GM19193 (cell line): ENCODE results near the gene LRRC37A3.

ENCODE experiments used
- POLR2A ChIP-seq: IDR thresholded peaks from 4 replicates; pipeline ENCODE4 v1.6.1; 2011; ENCODE audit not compliant: insufficient read depth, insufficient read length; ENCODE audit errors: extremely low read depth

Gene LRRC37A3

GRCh38 chr17:64919289-64920025 lies at the start of gene LRRC37A3:
LRRC37A3 (minus strand) TSS chr17:64919478; CDS start chr17:64897257, 22,221 bp downstream.
- TF ChIP-seq POLR2A = peak; percentile 55

GRCh38 chr17:64965873-64966287 lies 46.6 kb upstream of the LRRC37A3 start:
- peak; percentile 36 for TF ChIP-seq POLR2A

- no peak for TF ChIP-seq POLR2A
These were observed 45.5 kb upstream of the LRRC37A3 start for GRCh38 chr17:64964796-64965195.

- no peak for TF ChIP-seq POLR2A
These were observed 32.6 kb upstream of the LRRC37A3 start for GRCh38 chr17:64951877-64952276.

- TF ChIP-seq POLR2A = no peak
These were observed 31.6 kb upstream of the LRRC37A3 start for GRCh38 chr17:64950871-64951270.

GRCh38 chr17:64947152-64947551 lies 27.9 kb upstream of the LRRC37A3 start:
- no peak for TF ChIP-seq POLR2A

GRCh38 chr17:64941761-64942160 lies 22.5 kb upstream of the LRRC37A3 start:
- TF ChIP-seq POLR2A = no peak

GRCh38 chr17:64941045-64941444 lies 21.8 kb upstream of the LRRC37A3 start:
- no peak for TF ChIP-seq POLR2A

- TF ChIP-seq POLR2A = no peak
These were observed 20.8 kb upstream of the LRRC37A3 start for GRCh38 chr17:64940055-64940454.

- no peak for TF ChIP-seq POLR2A
These were observed 19.7 kb upstream of the LRRC37A3 start for GRCh38 chr17:64938925-64939474.

- no peak for TF ChIP-seq POLR2A
These were observed 19.0 kb upstream of the LRRC37A3 start for GRCh38 chr17:64938290-64938689.

GRCh38 chr17:64936117-64936516 lies 16.8 kb upstream of the LRRC37A3 start:
- TF ChIP-seq POLR2A = no peak

GRCh38 chr17:64920419-64921172 lies 1.3 kb upstream of the LRRC37A3 start:
- TF ChIP-seq POLR2A = no peak

GRCh38 chr17:64920026-64920418 lies 744 bp upstream of the LRRC37A3 start:
- TF ChIP-seq POLR2A = no peak

- TF ChIP-seq POLR2A = peak; percentile 53
These were observed 82.1 kb downstream of the LRRC37A3 start for GRCh38 chr17:64837018-64837761.
